ENCODE measurements around the gene TMC2.

- TF ChIP-seq SIN3A (IDR thresholded peaks at IDR 0.05; ENCODE audit: borderline replicate concordance, insufficient read depth, low read depth, low read length) (no peak), CTCF (IDR thresholded peaks at IDR 0.05) (peak; percentile 90), REST (IDR thresholded peaks at IDR 0.05; ENCODE audit: insufficient read depth in 1 of 2, low read depth in 2 of 2, low read length in 1 of 2) (no peak), POLR2AphosphoS5 (IDR thresholded peaks at IDR 0.05; ENCODE audit: low read depth, low read length) (no peak), TCF7L2 (IDR thresholded peaks at IDR 0.05; ENCODE audit: low read depth, low read length) (no peak)
These were observed 151.7 kb downstream of the TMC2 start for GRCh38 chr20:2688041-2688591.
